ENCODE results near the gene RNASE2. TPM values are rescaled to one million over a fixed set of nuclear protein-coding genes. Genes with fewer than 3 reads are reported as not detected.

Gene RNASE2
- total and polyA plus RNA-seq, 5 donors: 2.3 to 10.0 (median 4.7) TPM

DNA sequence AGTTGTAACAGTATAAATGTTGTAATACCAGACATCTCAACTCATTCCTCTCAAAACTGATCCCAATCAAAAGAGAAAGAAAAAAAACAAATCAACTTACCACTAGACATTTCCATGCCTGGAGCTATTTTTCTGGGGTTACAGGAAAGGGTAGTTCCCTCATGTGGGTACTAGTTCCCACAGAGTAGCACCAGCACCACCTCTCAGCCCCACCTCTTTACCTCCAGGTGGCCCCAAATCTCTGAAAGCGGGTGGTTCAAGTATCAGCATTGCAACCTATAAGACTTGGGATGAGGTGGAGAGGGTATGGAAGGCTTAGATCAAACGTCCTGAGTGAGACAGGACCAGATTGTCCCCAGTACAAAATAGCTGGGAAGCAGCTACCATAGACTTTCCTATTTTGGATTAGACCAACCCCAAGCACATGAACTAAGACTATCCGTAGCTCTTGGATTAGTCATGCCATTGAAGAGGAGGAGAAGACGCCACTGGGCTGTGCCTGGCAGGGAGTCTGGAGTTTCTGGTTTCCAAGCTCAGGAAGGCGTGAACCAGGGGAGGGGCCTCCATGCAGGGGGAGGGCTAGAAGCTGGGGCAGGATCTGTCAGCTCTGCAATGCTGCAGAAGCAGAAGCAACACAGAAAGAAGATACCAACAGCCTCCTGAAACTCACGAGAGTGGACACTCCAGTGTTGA lies 43.5 kb downstream of the RNASE2 start, which contains the start of gene SLC39A2:
Gene SLC39A2 (plus strand): TSS at position 620 of the 693 bp plus-strand sequence. CDS start 154 bp downstream, outside the sequence.
- peak; percentile 84 to 85 for ATAC-seq
- WGBS: 41% methylated on average over 6 of the region's 6 CpGs
- no peaks in the 10 kb centered on the region for H3K27me3 ChIP-seq (ENCODE audit: control insufficient read depth, insufficient read depth)
- H3K4me1 ChIP-seq (ENCODE audit: control insufficient read depth, insufficient read depth, low read length): no peaks in the 10 kb centered on the region
- intact Hi-C loops (cut with DNase I): no loop called here
- DNase-seq: peak; percentile 77 to 88 (median 87)
- H3K9me3 ChIP-seq (ENCODE audit: control insufficient read depth, low read length): no peaks in the 10 kb centered on the region
- no peak within 1 kb of the TSS for H3K4me3 ChIP-seq (ENCODE audit: low read length)
- no peak within 1 kb of the TSS for H3K27ac ChIP-seq (ENCODE audit: low read length)

DNA sequence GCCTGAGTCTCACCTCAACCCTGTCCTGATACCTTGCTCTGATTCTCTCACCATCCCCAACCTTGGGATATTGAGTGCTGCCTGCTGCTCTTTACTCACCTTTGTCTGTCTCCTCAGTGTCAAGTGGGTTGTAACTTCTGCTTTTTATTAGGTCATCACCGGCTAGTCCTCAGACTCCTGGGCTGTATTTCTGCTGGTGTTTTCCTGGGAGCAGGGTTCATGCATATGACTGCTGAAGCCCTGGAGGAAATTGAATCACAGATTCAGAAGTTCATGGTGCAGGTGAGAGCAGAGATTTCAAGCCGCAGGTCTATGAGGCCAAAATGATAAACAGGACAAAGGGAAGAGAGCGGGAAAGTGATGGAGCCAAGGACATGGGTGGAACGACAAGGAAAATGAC lies 44.3 kb downstream of the RNASE2 start:
- Histone ChIP-seq H3K9me3 (ENCODE audit: control insufficient read depth, low read length) (no peaks in the 10 kb centered on the region), H3K4me3 (ENCODE audit: low read length) (no peak overlapping the region), H3K27ac (ENCODE audit: low read length) (no peak overlapping the region), H3K4me1 (ENCODE audit: control insufficient read depth, insufficient read depth, low read length) (no peaks in the 10 kb centered on the region), H3K27me3 (ENCODE audit: control insufficient read depth, insufficient read depth) (no peaks in the 10 kb centered on the region)
- ATAC-seq (no peak), DNase-seq (no peak)
- intact Hi-C loops (cut with DNase I): no loop called here
- WGBS: 73% methylated on average over 4 of the region's 4 CpGs

DNA sequence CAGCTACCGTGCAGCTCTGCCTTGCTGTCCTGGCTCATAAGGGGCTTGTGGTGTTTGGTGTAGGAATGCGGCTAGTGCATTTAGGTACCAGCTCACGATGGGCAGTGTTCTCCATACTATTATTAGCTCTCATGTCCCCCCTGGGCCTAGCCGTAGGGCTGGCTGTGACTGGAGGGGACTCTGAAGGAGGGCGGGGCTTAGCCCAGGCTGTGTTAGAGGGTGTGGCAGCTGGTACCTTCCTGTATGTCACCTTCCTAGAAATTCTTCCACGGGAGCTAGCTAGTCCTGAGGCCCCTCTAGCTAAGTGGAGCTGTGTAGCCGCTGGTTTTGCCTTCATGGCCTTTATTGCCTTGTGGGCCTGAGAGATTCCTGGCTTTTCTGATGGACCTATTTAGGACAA lies 45.9 kb downstream of the RNASE2 start:
- 71% methylated on average over 7 of the region's 7 CpGs for WGBS
- no peak overlapping the region for H3K27ac ChIP-seq (ENCODE audit: low read length)
- H3K27me3 ChIP-seq (ENCODE audit: control insufficient read depth, insufficient read depth): no peaks in the 10 kb centered on the region
- no peak for DNase-seq
- H3K9me3 ChIP-seq (ENCODE audit: control insufficient read depth, low read length): no peaks in the 10 kb centered on the region
- intact Hi-C loops (cut with DNase I): no loop called here
- no peak for ATAC-seq
- H3K4me1 ChIP-seq (ENCODE audit: control insufficient read depth, insufficient read depth, low read length): no peaks in the 10 kb centered on the region
- no peak overlapping the region for H3K4me3 ChIP-seq (ENCODE audit: low read length)

DNA sequence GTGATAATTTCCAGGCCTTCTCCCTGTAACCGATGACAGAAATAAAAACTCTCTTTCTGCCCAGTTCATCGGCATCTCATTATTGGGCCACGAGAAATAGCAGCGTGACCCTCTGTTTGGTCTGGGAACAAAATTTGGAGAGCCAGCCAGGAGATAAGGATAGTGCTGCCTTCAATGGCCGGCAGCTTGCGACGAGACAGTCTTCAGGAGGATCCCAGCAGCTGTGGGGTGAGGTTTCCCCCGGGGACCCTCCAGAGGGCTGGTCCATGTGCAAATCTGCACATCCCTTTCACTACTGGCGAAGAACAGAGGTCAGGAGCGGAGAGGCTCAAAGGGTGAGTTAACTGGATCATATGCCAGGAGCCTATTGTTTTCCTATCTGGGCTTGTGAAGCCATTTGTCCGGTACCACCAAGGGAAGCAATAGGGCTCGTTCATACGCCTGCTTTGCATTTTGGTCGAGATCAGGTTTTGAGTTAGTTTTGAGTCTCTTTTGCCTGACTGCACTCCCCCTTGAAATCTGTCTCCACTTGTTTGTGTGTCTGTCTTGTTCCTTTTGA lies 48.6 kb downstream of the RNASE2 start:
- intact Hi-C loops (cut with DNase I): no loop called here
- no peaks in the 10 kb centered on the region for H3K4me1 ChIP-seq (ENCODE audit: control insufficient read depth, insufficient read depth, low read length)
- H3K4me3 ChIP-seq (ENCODE audit: low read length): peak overlapping the region; percentile 12
- H3K9me3 ChIP-seq (ENCODE audit: control insufficient read depth, low read length): no peaks in the 10 kb centered on the region
- H3K27me3 ChIP-seq (ENCODE audit: control insufficient read depth, insufficient read depth): no peaks in the 10 kb centered on the region
- peak overlapping the region; percentile 6 for H3K27ac ChIP-seq (ENCODE audit: low read length)
- DNase-seq: peak in 2 of 3 donors; percentile 71 to 75
- 47% methylated on average over 14 of the region's 14 CpGs for WGBS
- peak; percentile 73 to 82 for ATAC-seq

Other genes with a start within 250 kb of the RNASE2 start
- not detected for gene EDDM3A, start 209.6 kb upstream of the RNASE2 start, total RNA-seq
- not detected for gene EDDM3A, start 209.6 kb upstream of the RNASE2 start, polyA plus RNA-seq
- gene EDDM3B, start 187.1 kb upstream of the RNASE2 start, total RNA-seq: not detected
- not detected for gene EDDM3B, start 187.1 kb upstream of the RNASE2 start, polyA plus RNA-seq
- 10 to 100 TPM in 2 of 4 donors, 1 to 10 TPM in 2; 5.2 to 13.9 (median 8.6) TPM for gene RNASE6, start 174.2 kb upstream of the RNASE2 start, total RNA-seq
- gene RNASE6, start 174.2 kb upstream of the RNASE2 start, polyA plus RNA-seq: 2.4 TPM
- gene RNASE1, start 152.6 kb upstream of the RNASE2 start, total RNA-seq: 100 to 1,000 TPM; 256 to 394 (median 314) TPM
- 290 TPM for gene RNASE1, start 152.6 kb upstream of the RNASE2 start, polyA plus RNA-seq
- gene RNASE3, start 64.1 kb upstream of the RNASE2 start, total RNA-seq: under 1 TPM in 1 of 4 donors, not detected in 3; 0.69 TPM
- 0.14 TPM for gene RNASE3, start 64.1 kb upstream of the RNASE2 start, polyA plus RNA-seq
- 10 to 100 TPM; 27.0 to 42.4 (median 37.7) TPM for gene METTL17, start 34.5 kb downstream of the RNASE2 start, total RNA-seq
- gene METTL17, start 34.5 kb downstream of the RNASE2 start, polyA plus RNA-seq: 39.4 TPM
- under 1 TPM in 2 of 4 donors, not detected in 2; 0.29 to 0.35 TPM for gene SLC39A2, start 43.8 kb downstream of the RNASE2 start, total RNA-seq
- gene SLC39A2, start 43.8 kb downstream of the RNASE2 start, polyA plus RNA-seq: 0.16 TPM
- gene NDRG2, start 69.6 kb downstream of the RNASE2 start, total RNA-seq: 100 to 1,000 TPM; 219 to 368 (median 330) TPM
- gene NDRG2, start 69.6 kb downstream of the RNASE2 start, polyA plus RNA-seq: 351 TPM
- gene TPPP2, start 74.7 kb downstream of the RNASE2 start, total RNA-seq: 1 to 10 TPM in 3 of 4 donors, under 1 TPM in 1; 0.56 to 1.7 (median 1.1) TPM
- 0.43 TPM for gene TPPP2, start 74.7 kb downstream of the RNASE2 start, polyA plus RNA-seq
- gene RNASE13, start 79.3 kb downstream of the RNASE2 start, total RNA-seq: not detected
- gene RNASE13, start 79.3 kb downstream of the RNASE2 start, polyA plus RNA-seq: not detected
- not detected for gene RNASE7, start 86.9 kb downstream of the RNASE2 start, total RNA-seq
- gene RNASE7, start 86.9 kb downstream of the RNASE2 start, polyA plus RNA-seq: not detected
- gene RNASE8, start 102.3 kb downstream of the RNASE2 start, total RNA-seq: not detected
- not detected for gene RNASE8, start 102.3 kb downstream of the RNASE2 start, polyA plus RNA-seq
- gene ARHGEF40, start 114.8 kb downstream of the RNASE2 start, total RNA-seq: 10 to 100 TPM; 19.8 to 25.8 (median 21.0) TPM
- 15.1 TPM for gene ARHGEF40, start 114.8 kb downstream of the RNASE2 start, polyA plus RNA-seq
- gene ZNF219, start 143.2 kb downstream of the RNASE2 start, total RNA-seq: 10 to 100 TPM; 49.1 to 62.4 (median 56.1) TPM
- gene ZNF219, start 143.2 kb downstream of the RNASE2 start, polyA plus RNA-seq: 68.6 TPM
- under 1 TPM; 0.28 to 0.63 (median 0.29) TPM for gene TMEM253, start 145.6 kb downstream of the RNASE2 start, total RNA-seq
- gene TMEM253, start 145.6 kb downstream of the RNASE2 start, polyA plus RNA-seq: 0.57 TPM
- not detected for gene OR5AU1, start 200.6 kb downstream of the RNASE2 start, total RNA-seq
- gene OR5AU1, start 200.6 kb downstream of the RNASE2 start, polyA plus RNA-seq: not detected

Measured in right cardiac atrium (tissue), 5 donors.